Middle frontal gyrus (tissue), 1 donor: ENCODE measurements around the gene DNAH7.

Source experiments
- DNase-seq: peaks from one replicate; pipeline ENCODE4 v3.0.0-alpha.2; 2015; ENCODE audit warnings: low spot score; ENCODE audit errors: extremely low spot score

The DNAH7 gene

GRCh38 chr2:195815083-195815482 is 253.6 kb downstream of the DNAH7 start:
- DNase-seq = no peak

GRCh38 chr2:195813421-195813820 is 255.2 kb downstream of the DNAH7 start:
- no peak for DNase-seq

DNA sequence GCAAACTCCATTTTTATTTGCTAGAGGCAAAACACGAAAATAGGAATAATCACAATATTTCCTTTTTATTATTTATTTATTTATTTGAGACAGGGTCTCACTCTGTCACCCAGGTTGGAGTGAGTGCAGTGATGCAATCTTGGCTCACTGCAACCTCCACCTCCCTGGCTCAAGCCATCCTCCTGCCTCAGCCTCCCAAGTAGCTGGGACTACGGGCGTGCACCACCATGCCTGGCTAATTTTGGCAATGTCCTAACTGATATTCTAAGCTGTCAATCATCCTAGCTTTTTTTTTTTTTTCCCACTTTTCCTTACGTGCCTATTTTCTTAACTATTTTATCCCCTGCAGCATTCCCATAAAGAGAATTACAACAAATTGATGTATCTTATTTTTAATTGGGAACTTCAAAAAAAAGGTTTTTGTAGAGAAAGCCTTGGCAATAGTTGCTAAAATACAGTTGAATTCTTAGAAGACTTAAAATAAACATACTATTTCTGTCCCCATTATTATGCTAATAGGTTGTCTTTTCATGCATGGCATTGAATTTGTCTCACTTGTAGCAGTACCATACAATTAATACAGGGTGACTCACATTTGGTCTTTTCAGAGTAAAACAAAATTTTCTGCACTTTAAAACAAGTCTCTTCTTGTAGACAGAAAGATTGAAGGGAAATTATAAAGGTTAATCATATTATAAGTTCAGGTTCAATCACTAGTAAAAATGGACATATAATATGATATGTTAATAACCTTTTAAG is 258.1 kb downstream of the DNAH7 start:
- no peak for DNase-seq

DNA sequence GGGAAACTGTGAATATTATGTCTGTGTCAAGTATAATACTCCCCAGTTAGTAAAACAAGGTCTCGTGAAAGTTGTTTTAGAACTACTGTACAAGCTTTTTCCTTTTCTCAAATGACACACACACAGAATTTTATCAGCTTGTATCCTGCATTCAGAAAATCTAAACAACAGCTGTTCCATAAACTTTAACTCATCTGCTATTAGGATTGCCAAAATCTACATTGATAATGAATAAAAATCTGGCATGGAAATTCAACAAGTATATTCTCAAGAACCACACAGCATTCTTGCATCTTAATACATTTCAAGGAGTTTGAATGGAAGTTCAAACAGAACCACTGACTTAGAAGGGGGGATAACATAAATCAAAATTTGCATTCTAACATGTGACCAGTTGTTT is 260.4 kb downstream of the DNAH7 start:
- no peak for DNase-seq

DNA sequence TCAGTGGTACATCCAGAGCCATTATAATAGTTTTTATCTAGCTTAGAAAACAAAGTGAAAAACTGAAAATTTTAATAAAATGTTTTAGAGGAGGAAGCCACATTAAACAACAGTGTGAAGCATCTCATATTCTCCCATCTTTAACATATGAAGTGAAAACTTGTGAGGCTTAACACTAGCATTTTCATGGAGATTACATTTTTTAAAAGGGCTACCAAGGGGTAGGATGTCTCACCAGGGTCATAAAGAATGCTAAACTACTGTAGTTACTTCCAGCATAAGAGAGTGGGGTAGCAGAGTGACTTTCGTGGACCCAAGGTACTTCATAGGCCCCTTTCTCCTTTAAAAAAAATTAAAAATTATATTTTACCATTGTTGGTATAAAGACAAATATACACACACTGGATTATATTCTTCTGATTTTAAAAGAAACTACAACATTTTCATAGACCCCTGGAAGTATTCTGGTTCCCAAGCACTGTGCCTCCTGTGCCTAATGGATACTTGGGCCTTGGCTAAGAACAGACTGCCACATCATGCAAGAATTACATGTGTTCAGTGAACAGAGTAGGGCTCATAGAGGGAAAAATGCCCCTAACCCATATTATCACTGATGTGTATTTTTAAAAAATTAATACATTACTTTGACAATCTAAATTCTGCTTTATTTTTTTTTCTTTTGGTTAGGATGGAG is 263.2 kb downstream of the DNAH7 start:
- no peak for DNase-seq

DNA sequence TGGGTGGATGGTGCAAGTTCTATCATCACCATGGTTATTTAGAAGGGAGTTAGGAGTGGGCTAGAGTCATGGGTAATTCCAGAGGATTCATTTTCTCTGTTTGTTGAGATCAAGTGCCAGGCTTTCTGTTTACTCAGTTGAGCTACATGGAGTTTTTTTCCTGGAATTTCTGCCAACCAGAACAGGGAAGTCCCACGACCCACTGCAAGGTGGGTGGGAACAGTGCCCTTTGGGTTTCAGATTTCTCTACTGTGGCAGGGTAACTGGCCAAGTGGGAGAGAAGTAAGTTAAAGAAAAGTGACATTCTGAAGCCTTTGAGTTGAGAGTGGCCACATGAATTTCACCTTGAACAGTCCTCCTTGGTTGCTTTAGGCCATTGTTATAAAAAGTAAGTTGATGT is 272.8 kb downstream of the DNAH7 start:
- DNase-seq = no peak

DNA sequence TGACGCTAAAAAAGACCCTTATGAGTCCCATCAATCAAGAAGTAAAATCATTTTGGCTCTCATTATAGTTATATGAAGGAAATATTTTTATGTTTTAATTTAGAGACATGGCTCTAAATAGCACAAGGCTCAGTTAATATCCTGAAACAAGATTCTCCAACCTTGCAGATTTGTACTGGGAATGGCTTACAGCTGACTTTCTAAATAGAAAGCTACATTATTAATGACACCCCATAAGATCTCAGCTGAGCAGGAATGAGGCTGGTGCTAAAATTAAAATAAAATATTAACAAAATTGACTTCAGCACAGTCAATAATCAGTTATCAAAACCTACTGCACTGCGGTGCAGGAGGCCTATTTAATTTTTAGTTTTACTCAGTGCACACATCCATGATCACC is 274.8 kb downstream of the DNAH7 start:
- DNase-seq = no peak

DNA sequence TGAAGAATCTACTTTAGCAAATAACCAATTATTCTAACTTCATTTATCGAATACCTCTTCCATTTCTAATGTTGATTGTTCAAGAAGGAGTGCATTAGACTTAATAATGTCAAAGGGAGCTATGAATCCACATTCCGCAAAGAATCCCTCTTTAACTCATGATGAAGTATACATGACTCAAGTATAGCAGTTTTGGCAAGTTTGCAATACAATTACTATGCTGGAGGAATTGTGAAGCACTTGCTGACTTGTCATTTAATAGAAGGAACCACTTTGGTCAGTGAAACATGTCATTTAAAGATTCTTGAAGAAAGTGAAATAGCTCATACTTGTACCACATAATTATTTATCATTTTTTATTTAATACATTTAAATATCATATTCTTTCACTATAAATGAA is 286.5 kb downstream of the DNAH7 start:
- no peak for DNase-seq

DNA sequence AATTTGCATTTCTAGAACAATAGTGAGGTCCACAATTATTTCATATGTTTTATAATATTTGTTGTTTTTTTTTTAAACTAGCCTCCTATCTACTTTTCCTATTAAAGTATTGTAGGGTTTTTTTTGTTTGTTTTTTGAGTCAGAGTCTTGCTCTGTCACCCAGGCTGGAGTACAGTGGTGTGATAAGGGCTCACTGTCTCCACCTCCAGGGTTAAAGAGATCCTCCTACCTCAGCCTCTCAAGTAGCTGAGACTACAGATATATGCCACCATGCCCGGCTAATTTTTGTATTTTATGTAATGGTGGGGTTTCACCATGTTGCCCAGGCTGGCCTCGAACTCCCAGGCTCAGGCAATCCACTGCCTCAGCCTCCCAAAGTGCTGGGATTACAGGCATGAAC is 289.1 kb downstream of the DNAH7 start:
- no peak for DNase-seq

- no peak for DNase-seq
These were observed 298.7 kb downstream of the DNAH7 start for GRCh38 chr2:195769975-195770374.

DNA sequence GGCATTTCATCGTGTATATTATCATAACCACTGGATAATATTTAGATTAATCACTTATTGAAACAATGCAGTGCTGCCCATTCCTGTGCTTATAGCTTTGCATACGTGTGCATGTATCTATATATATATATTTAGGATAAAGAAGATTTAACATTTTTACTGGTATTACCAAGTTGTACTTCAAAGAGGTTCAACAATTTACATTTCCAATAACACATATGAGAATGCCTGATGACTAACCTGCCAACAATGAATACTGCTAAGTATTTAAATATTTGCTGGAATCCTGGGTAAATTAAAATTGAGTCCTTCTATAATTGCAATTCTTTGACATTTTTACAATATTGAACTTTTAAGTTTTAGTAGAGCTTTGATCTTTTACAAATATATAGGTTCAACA is 300.2 kb downstream of the DNAH7 start:
- DNase-seq = no peak

- no peak for DNase-seq
These were observed 301.9 kb downstream of the DNAH7 start for GRCh38 chr2:195766691-195767090.

DNA sequence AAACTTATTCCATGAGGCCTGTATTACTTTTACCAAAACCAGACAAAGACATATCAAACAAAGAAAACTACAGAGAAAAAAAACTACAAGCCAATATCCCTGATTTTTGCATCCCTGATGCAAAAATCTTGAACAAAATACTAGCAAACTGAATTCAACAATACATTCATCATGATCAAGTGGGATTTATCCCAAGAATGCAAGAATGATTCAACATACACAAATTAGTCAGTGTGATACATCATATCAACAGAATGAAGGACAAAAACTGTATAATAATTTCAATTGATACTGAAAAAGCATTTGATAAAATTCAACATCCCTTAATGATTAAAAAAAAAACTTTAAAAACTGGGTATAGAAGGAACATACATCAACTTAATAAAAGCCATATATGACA is 304.8 kb downstream of the DNAH7 start:
- no peak for DNase-seq

DNA sequence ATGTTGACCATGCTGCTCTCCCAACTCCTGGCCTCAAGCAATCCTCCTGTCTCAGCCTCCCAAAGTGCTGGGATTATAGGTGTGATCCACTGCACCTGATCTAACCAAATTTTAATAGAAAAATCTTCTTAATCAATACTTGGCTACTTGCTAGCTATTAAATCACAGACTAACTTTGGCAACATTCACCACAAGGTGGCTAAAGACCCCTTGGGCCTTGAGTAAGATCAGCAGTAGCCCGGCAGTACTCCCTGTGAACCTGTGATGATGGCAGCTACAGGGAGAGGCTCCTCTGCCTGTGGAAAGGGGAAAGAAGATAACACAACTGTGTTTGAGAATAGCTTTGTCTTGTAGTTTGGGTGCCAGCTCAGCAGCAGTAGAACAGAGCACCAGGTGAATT is 308.8 kb downstream of the DNAH7 start:
- DNase-seq = no peak

GRCh38 chr2:195758846-195759245 is 309.8 kb downstream of the DNAH7 start:
- DNase-seq = no peak

DNA sequence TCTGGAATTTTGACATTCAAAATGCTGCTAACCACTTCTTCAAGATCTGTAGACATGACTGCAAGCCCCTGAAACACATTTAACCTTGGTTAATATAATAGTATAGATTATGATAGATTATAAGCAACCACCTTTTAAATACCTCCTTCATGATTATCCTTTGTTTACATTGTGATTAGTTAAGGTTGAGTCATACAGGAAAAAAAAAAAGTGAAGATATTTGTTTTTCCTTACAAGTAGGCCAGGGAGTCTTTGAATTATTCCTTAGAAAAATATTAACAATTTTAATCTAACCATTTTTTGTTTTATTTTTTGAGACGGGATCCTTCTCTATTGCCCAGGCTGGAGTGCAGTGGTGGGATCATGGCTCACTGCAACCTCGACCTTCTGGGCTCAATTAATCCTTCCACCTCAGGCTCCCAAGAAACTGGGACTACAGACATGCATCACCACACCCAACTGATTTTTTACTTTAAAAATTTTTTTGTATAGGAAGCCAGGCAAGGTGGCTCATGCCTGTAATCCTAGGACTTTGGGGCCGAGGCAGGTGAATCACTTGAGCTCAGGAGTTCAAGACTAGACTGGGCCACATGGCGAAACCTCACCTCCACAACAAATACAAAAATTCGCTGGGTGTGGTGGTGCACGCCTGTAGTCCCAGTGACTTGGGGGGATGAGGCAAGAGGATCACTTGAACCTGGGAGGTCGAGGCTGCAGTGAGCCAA is 312.3 kb downstream of the DNAH7 start:
- no peak for DNase-seq

GRCh38 chr2:195741191-195741590 is 327.4 kb downstream of the DNAH7 start:
- DNase-seq = no peak

DNA sequence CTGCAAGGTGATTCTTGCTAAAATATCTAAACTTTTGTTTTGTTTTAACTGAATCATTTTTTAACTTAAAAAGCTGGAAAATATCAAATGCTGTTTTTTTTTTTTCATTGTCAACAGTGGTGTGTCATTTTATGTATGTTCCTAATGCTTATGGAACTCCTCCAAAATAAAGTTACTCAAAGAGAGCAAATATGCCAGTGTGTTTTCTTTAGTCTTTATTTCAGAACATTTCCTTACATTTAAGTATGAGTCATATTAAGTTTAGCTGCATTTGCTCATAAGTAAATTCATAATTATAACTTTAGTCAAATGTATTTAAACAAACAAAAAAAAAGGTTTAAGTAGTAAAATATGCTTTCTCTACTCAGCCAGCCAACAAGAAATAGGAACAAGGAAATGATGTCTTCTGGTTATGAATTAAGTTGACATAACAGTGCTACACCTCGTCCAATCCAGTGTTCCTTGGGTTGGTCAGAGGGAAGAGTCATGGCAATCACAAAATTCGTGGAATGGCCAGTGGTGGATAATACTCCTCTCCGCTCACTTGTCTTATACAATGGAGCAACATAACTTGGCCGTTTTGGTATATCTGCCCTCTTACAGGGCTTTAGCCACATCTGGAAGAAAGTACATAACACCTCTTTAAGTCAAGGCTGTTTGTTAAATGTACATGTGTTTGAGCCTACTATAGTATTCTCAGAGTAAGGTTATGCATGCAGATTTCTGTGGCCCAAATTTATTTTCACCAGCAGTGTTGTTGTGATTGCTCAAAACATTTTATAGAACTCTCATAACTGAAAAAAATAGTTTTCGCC is 330.9 kb downstream of the DNAH7 start:
- no peak for DNase-seq

- DNase-seq = no peak
These were observed 333.3 kb downstream of the DNAH7 start for GRCh38 chr2:195735347-195735746.

DNA sequence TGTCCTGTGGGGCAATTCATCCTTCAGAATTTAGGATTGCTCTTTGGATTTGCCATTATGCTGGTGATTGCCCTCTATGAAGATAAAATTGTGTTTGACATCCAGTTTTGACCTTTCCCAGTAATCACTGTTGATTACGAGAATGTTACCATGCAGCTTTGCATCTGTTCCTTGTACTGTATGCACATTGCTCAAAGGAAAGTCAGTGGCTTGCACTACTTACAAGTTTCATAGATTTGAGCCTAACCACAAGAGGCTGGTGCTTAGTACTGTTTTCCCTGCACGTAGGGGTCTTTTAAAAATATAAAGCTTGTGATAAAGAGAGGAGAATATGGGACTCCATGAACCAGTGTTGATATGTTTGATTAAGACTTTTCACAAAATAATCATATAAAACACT is 333.7 kb downstream of the DNAH7 start:
- no peak for DNase-seq

GRCh38 chr2:195734395-195734794 is 334.2 kb downstream of the DNAH7 start:
- no peak for DNase-seq

- DNase-seq = no peak
These were observed 334.8 kb downstream of the DNAH7 start for GRCh38 chr2:195733831-195734230.
